A673 (cell line): ENCODE results near the gene COL5A1.

Experiments
- EZH2 ChIP-seq: fragments of 200-600 bp; sonication (generic); IDR thresholded peaks from 2 replicates; pipeline ENCODE4 v1.6.1; 2017; ENCODE audit warnings: borderline replicate concordance, low read depth, mild to moderate bottlenecking, mixed read lengths, antibody characterized with exemption, low read length; ENCODE audit not compliant: poor library complexity, severe bottlenecking
- TF ChIP-seq, protein P1 (sequence below): fragments of 300-800, 200-600 bp; sonication (generic); conservative IDR thresholded peaks from 2 replicates; pipeline ENCODE4 v1.5.1; 2017; ENCODE audit warnings: low read depth, mild to moderate bottlenecking, antibody characterized with exemption, low read length, moderate library complexity, mixed read lengths

DNA sequence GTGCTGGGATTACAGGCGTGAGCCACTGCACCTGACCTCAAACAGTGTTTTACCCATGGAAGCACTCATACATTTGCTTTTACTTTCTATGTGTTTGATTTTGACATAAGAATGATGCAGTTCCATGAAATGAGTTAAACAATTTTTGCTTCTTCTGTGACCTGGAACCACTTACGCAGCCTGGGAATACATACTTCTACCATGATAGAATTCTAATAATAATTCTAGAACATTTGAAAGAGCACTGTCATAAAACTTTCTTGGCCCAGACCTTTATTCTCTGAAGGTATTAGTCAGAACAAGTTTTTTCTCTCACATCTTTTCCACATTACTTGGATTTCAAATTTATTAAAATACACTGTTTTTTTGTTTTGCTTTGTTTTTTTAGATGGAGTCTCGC lies 25.3 kb upstream of the COL5A1 start:
- TF ChIP-seq, protein P1, sequence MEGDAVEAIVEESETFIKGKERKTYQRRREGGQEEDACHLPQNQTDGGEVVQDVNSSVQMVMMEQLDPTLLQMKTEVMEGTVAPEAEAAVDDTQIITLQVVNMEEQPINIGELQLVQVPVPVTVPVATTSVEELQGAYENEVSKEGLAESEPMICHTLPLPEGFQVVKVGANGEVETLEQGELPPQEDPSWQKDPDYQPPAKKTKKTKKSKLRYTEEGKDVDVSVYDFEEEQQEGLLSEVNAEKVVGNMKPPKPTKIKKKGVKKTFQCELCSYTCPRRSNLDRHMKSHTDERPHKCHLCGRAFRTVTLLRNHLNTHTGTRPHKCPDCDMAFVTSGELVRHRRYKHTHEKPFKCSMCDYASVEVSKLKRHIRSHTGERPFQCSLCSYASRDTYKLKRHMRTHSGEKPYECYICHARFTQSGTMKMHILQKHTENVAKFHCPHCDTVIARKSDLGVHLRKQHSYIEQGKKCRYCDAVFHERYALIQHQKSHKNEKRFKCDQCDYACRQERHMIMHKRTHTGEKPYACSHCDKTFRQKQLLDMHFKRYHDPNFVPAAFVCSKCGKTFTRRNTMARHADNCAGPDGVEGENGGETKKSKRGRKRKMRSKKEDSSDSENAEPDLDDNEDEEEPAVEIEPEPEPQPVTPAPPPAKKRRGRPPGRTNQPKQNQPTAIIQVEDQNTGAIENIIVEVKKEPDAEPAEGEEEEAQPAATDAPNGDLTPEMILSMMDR, result no peak
- no peak for TF ChIP-seq EZH2
